Nucleus accumbens (tissue), 56 donors: ENCODE results near the gene ERBIN.
"Not testable (repeated sequence)": the region's sequence is repeated elsewhere in the genome, so short reads cannot be mapped to it uniquely, and the experiment has no call there.

Source experiments
- DNase-seq, 56 donors: peaks; one replicate each; lab custom pipeline; 2025; lab: John Stamatoyannopoulos, UW

The ERBIN gene, protein sequence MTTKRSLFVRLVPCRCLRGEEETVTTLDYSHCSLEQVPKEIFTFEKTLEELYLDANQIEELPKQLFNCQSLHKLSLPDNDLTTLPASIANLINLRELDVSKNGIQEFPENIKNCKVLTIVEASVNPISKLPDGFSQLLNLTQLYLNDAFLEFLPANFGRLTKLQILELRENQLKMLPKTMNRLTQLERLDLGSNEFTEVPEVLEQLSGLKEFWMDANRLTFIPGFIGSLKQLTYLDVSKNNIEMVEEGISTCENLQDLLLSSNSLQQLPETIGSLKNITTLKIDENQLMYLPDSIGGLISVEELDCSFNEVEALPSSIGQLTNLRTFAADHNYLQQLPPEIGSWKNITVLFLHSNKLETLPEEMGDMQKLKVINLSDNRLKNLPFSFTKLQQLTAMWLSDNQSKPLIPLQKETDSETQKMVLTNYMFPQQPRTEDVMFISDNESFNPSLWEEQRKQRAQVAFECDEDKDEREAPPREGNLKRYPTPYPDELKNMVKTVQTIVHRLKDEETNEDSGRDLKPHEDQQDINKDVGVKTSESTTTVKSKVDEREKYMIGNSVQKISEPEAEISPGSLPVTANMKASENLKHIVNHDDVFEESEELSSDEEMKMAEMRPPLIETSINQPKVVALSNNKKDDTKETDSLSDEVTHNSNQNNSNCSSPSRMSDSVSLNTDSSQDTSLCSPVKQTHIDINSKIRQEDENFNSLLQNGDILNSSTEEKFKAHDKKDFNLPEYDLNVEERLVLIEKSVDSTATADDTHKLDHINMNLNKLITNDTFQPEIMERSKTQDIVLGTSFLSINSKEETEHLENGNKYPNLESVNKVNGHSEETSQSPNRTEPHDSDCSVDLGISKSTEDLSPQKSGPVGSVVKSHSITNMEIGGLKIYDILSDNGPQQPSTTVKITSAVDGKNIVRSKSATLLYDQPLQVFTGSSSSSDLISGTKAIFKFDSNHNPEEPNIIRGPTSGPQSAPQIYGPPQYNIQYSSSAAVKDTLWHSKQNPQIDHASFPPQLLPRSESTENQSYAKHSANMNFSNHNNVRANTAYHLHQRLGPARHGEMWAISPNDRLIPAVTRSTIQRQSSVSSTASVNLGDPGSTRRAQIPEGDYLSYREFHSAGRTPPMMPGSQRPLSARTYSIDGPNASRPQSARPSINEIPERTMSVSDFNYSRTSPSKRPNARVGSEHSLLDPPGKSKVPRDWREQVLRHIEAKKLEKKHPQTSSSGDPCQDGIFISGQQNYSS (N-terminal part only)

DNA sequence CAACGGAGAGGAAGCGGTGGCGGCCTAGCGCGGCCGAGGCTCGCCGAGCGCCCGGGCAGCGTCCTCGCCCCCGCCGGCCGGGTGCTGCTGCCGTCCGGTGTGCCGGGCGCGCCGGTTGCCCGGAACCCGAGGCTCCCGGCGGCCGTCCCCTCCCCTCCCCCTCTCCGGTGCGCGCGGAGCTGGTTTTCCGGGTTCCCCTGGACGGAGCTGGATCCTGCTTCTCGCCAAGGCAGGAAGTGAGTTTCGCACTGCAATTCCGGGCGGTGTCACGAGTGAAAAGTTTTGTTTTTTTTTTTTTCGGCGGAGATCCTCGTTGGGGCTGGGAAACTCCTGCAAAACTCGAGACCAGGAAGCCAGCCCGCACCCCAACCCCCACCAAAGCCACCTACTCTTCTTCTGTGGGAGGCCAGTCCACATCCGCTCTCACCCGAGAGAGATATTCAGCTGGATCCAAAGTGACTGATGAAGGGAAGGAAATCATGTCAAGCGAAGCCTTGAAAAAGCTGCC is at the start of gene ERBIN:
Gene ERBIN (plus strand): TSS at position 300 of the 508 bp plus-strand sequence. CDS start 66,144 bp downstream, outside the sequence.
- peak in 48 of 56 donors; percentile 5 to 78 (median 58) for DNase-seq

DNA sequence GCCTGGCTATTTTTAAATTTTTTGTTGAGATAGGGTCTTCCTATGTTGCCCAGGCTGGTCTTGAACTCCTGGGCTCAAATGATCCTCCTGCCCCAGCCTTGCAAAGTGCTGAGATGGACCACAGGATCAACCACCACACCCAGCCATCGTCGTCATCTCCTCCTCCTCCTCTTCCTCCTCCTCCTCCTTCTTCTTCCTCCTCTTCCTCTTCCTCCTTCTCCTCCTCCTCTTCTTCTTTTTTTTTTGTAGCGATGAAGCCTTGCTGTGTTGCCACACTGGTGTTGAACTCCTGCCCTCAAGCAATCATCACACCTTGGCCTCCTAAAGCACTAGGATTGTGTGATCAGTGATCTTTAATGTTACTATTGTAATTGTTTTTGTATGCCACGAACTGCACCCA is 49.4 kb upstream of the ERBIN start:
- no peak for DNase-seq

DNA sequence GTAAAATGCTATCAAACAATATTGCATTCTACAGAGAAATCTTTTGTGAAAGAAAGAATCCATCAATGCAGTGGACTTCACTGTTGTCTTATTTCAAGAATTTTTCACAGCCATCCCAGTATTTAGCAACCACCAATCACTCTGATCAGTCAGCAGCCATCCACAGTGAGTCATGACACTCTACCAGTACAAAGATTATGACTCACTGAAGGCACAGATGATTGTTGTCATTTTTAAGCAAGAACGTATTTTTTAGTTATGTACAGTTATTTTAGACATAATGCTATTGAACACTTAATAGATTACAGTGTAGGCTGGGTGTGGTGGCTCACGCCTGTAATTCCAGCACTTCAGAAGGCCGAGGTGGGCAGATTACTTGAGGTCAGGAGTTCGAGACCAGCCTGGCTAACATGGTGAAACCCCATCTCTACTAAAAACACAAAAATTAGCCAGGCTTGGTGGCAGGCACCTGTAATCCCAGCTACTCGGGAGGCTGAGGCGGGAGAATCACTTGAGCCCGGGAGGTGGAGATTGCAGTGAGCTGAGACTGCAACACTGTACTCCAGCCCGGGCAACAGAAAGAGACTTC is 46.6 kb upstream of the ERBIN start:
- DNase-seq: peak in 4 of 56 donors; percentile 3 to 27 (median 10)

DNA sequence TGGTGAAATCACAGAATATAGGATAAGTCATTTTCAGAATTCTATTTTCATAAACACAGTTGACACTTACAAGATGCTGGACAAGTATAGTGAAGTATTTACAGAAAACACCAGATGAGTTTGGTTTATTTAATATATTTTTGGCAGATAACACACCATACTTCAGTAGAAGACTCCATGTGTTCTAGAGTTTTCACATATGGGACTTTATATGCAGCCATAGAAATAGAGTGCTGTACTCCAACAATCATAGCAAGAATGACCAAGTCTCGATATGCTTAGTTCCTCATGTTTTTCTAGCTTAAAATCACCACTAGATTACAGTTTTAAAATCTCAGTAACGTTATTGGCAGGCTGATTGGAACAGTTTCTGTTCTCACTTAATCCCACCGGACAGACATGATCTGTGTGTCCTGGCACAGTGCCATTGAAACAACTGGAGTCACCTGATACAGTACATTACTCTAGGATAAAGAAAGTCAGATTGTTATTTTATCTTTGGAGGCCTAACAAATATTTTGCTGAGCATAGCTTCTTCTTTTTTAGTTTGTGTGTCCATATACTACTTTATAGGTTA is 45.8 kb upstream of the ERBIN start:
- DNase-seq: peak in 1 of 56 donors; percentile 8

DNA sequence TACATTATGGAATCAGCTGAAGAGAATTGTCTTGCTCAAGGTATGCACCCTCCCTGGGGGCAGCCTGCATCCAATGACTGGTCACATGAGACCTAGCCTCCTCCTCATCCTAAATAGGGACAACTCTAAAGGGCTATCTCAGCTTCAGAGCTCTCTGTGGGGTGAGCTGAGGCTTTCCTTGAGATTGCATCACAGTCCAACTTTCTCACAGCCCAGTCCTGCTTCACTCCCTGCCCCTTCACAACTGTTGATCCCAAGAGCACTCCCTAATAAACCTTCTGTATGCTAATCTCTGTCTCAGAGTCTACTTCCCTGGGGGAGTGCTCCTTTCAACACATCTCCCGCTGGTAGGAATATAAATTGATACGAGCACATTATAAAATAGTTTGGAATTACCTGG is 44.1 kb upstream of the ERBIN start:
- DNase-seq: no peak

DNA sequence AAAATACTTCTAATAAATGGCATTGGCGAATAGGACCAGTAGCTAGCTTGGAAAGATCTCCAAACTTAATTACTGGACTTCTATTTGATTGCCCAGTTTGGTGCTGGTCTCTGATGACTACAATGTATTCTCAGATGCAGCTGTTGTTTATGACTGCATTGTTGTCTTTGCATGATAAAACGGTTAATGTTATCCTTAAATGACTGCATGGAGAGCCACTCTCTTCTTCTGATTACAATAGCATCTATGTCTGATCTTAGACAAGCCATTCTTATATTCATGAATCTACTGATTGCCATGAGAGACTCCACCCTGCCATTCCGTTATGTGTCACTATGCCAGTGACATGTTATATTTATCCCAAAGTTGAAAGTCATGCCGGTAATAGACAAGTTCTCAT is 42.9 kb upstream of the ERBIN start:
- DNase-seq: no peak

DNA sequence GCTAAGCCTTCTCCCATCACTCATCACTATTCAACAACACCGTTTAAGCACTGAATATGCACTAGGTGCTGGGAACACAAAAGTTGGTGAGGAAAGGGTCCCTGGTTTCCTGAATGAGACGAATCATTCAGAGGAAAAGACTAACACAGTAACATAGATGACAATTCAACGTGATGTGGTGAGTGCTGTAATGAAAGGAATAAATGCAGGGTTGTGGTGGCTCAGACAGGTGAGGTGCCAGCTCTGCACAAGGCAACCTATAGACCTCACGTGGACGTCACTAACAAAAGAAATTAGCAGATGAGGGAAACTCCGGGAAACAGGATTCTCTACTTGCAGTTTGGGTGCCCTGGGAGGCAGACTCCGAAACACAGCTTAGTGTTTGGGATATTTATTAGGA is 40.0 kb upstream of the ERBIN start:
- no peak for DNase-seq

DNA sequence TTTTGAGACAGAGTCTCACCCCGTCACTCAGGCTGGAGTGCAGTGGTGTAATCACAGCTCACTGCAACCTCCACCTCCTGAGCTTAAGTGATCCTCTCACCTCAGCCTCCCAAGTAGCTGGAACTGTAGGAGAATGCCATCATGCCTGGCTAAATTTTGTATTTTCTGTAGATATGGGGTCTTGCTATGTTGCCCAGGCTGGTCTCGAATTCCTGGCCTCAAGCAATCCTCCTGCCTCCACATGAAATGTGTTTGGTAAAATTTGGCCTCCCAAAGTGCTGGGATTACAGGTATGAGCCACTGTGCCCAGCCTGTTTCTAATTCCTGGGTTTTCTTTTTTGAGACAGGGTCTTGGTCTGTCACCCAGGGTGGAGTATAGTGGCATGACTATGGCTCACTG is 34.4 kb upstream of the ERBIN start:
- DNase-seq: not testable (repeated sequence)

DNA sequence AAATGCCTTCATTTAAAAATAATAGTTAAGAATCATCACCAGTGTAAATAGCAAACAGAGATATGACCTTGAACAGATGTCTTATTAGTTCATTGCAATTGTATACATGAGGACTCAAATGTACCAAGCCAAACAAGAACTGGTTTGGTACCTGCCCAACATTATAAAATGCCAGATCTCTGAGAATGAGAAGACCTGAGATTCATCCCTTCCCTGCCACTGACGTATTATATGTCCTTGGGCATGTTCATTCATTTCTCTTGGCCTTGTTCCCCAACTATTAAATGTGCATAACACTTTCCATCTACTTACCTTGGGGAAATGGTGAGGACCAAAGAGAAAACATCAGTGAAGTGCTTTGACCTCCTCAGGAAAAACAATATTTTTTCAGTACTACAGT is 33.6 kb upstream of the ERBIN start:
- no peak for DNase-seq

DNA sequence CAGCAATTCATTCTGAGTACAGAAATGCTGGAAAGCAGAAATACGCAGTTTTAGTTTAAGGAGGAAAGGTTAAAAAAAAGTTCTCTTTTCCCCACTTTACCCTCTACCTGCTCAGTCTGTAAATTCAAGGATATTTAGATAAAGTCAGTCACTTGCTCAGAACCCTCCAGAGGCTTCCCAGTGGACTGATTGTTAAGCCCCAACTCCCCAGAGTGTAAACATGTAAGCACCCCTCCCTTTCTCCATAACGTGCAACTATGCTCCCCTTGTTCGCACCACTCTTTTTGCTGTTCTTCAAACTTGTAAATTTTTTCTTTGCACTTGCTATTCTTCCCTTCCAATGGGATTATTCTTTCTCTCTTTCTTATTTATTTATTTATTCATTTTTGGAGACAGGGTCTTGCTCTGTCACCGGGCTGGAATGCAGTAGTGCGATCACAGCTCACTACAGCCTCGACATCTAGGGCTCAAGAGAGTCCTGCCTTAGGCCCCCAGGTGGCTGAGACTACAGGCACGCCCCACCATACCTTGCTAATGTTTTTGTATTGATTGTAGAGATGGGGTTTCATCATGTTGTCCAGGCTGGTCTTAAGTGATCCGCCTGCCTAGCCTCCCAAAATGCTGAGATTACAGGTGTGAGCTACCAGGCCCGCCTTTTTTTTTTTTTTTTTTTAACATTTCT is 32.5 kb upstream of the ERBIN start:
- no peak for DNase-seq

DNA sequence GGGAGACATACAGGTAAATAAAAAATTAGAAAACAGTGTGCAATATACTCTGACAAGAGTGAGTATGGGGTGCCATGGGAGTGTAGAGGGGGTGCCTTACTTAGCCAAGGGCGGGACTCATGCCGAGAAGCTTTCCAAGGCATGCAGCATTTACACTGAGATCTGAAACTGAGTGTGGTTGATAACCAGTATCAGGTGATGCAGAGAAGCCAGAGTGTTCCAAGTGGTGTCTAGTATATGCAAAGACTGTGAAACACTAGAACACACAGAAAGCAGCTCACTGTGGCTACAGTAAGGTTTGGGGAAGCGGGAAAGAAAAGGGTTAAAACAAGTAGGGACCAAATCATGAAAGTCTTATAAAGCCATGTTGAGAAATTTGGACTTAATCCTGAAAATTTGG is 30.5 kb upstream of the ERBIN start:
- no peak for DNase-seq

DNA sequence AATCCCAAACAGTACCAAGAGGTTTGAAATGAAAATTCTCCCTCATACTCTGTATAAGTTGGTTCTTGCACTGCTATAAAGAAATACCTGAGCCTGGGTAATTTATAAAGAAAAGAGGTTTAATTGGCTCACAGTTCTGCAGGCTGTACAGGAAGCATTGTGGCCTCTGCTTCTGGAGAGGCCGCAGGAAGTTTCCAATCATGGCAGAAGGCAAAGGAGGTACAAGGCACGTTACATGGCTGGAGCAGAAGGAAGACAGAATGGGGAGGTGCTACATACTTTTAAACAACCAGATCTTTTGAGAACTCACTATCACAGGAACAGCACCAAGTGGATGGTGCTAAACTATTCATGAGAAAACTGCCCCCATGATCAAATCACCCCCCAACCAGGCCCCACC is 25.6 kb upstream of the ERBIN start:
- no peak for DNase-seq

DNA sequence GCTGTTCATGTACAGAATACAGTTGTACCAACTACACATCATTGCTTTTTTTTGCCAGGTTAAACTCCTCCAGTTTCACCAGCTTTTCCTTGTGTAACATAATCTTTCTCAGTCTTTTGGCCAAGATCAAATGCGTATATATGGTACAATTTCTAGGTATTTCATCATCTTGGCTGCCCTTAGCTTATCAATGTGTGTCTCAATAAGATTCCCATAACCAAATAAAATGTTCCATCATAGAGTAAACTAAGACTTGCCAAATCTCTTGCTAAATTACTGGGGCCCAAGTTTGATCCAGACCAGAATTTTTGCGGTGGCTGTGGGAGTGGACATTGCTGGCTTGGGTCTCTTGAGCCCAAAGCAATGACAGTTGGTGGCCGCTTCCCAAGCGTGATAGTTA is 24.3 kb upstream of the ERBIN start:
- no peak for DNase-seq

DNA sequence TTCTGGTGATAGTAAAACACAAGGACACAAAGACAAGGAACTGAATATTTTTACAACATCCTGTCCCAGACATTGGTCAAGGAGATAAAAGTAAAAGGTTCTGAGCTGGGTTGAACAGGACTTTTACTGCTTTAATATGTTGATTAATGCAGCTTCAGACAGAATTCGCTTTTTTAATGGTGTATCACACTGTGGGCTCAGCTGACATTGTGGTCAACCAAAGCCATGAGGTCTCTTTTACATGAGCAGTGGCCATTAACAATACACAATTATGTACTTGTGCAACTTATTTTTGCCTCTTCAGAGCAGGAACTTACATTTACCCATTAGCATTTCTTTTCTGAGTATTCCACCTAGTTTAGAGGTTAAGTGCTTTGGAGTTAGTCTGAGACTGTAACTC is 22.8 kb upstream of the ERBIN start:
- no peak for DNase-seq

DNA sequence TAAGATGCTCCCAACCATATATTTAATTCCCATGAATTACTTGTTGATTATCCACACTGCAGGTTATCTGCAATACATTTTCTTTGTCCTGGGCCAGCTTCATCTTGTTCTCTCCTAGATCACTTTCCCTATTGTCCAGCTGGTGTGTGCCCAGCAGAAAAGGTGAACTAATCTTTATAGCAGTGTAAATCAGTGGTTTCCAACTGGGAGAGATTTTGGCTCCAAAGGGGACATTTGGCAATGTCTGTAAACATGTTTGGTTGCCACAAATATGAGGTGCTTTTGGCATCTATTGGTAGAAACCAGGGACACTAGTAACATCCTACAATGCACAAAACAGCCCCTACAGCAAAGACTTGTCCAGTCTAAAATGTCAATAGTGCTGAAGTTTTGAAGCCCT is 20.1 kb upstream of the ERBIN start:
- no peak for DNase-seq

DNA sequence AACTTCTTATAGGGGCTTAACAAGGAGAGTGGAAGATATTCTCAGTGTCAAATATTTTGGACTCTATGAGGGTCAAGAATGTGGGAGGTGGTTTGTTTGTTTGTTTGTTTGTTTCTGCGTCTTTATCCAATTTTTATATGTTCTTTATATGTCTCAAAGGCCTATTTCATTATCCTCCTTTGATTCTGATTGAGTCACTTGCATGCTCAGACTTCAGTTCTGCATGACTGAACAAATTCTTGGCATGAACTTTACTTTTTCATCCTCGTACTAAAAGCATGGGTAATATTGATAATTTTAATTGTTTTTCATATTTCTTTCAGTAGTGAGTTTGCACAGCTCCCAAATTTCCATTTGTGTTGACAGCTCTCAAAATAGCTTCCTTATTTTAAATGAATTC is 19.2 kb upstream of the ERBIN start:
- no peak for DNase-seq

DNA sequence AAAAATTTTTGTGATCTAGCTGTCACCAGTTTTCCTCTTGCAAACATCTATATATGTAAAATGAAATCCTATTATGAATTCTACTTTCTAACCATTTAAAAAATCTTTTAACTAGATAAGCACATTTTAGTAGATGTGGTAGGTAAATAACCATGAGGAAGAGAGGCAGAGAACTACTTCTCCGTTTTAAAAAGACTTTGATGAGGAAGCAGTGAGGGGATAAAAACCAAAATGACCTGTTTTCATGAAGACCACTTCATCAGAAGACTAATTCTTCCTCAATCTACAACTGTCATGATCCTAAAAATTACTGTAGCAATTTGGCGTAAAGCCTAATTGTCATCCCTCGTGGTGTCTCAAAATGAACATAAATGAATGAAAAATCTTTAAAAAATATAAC is 15.7 kb upstream of the ERBIN start:
- no peak for DNase-seq

DNA sequence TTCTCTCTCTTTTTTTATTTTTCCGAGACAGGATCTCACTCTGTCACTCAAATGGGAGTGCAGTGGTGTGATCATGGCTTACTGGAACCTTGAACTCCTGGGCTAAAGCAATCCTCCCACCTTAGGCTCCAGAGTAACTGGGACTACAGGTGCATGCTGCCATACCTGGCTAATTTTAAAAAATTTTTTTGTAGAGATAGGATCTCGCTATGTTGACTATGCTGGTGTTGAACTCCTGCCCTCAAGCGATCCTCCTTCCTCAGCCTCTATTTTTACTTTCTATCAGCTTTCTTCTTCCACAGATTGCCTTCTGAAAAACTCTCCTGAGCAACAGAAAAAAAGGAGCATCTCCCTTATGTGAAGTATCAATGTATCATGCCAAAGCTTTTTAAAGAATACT is 14.1 kb upstream of the ERBIN start:
- no peak for DNase-seq

DNA sequence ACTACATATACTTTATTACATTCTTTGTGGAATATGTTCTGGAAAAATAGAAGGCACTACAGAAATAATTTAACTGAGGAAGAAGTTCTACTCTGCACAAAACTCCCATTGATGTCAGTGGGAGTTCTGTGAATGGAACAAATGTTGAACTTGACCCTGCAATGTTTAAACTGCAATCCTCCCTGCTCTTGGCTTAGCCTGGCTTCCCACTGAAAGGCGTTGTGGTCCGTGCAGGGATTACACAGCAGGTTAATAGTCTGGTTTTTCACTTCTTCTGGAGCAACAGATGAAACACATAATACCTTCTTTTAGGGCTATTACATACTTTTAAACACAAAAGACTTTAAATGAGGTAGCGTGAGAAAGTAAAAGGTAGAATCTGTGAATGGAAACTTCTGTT is 12.9 kb upstream of the ERBIN start:
- DNase-seq: peak in 12 of 56 donors; percentile 1 to 42 (median 9)
